Measurements from ENCODE around the gene TMUB1. TPM values are rescaled to one million over a fixed set of nuclear protein-coding genes. Genes with fewer than 3 reads are reported as not detected.

Gene TMUB1
- total and polyA plus RNA-seq, 9 of the 15 experiments (the other 6 are each of a cell fraction or from before 2014, with no cell fraction given): 0.14 to 241 (median 74.1) TPM

DNA sequence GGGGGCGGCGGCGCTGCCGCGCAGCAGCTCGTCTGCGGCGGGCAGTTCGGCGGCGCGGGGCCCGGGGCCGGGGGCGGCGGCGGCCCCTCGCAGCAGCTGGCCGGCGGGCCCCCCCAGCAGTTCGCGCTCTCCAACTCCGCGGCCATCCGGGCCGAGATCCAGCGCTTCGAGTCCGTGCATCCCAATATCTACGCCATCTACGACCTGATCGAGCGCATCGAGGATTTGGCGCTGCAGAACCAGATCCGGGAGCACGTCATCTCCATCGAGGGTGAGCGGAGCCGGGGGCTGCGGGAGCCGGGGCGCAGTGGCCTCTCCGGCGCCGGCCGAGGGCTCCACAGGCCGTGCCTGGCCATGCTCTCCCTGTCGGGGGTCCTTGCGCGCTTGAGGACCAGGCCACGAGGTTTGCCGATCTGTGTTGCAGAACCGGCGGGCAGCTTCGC is 3.5 kb upstream of the TMUB1 start:
- peak overlapping the region; percentile 67 for H3K4me3 ChIP-seq
- DNase-seq (ENCODE audit: extremely low read depth in 1 of 4, low spot score in 3 of 4): peak in 3 of 4 experiments; percentile 48 to 68 (median 50)
- peaks cover 38% of the 10 kb centered on the region for H4K20me1 ChIP-seq (replicated peaks; ENCODE audit: control insufficient read depth, insufficient read depth, low read length)
- peaks cover 43% of the 10 kb centered on the region; the same call in 2 of the 3 replicates for H3K36me3 ChIP-seq (ENCODE audit: control insufficient read depth, insufficient read depth, low read length)
- H3K9me1 ChIP-seq (ENCODE audit: control insufficient read depth, insufficient read depth, low read length): peaks cover 9% of the 10 kb centered on the region
- peaks cover 68% of the 10 kb centered on the region for H3K79me2 ChIP-seq (ENCODE audit: control insufficient read depth, insufficient read depth, low read length)
- BruUV-seq (replicated peaks): no TSS peak
- H3K4me1 ChIP-seq (replicated peaks in 1 of 2; ENCODE audit: control insufficient read depth in 2 of 2, insufficient read depth in 2 of 2, low read length in 2 of 2): peaks cover 46 to 78% of the 10 kb centered on the region in 2 experiments
- H3K9ac ChIP-seq (ENCODE audit: insufficient read depth in 1 of 2, low read depth in 2 of 2, low read length in 2 of 2): peak overlapping the region; percentile 84 to 98
- peak overlapping the region; percentile 81 for H3K27ac ChIP-seq (ENCODE audit: extremely low read depth, low read depth, low read length)
- 0 out of 2 replicates have a peak overlapping the region, but pooled peaks have one; percentile 10 for H2AFZ ChIP-seq (ENCODE audit: low read depth, low read length)
- WGBS (ENCODE audit: insufficient coverage, low coverage, missing lambda C conversion rate): under 1% methylated on average over 37 of the region's 56 CpGs
- CTCF ChIA-PET (ENCODE audit: low intra/inter-chr PET ratio): interaction anchor here (0.8 to 1.7 kb wide), 3 partner anchors 22 to 27 kb away, joined by 3 to 4 read pairs (median 4); partner anchors contain the start of gene SLC4A2
- in situ Hi-C loops (cut with MboI): no loop called here
- intact Hi-C loops (cut with micrococcal nuclease): loop anchor here (1.0 to 10.0 kb wide), 2 partner anchors 85 to 772 kb away; no protein-coding TSS in a partner anchor
- H3K4me2 ChIP-seq (ENCODE audit: insufficient read depth, low read length): peak overlapping the region; percentile 88
- no peaks in the 10 kb centered on the region for H3K27me3 ChIP-seq (ENCODE audit: control insufficient read depth in 2 of 2, insufficient read depth in 2 of 2, low read length in 2 of 2)
- no peaks in the 10 kb centered on the region for H3K9me3 ChIP-seq (replicated peaks; ENCODE audit: control insufficient read depth, insufficient read depth, low read depth, low read length)
- ATAC-seq: peak; percentile 0; the same call in 1 of the 3 replicates
- no peak for FAIRE-seq
- POLR2A ChIA-PET: interaction anchor here (0.6 to 2.2 kb wide), 5 partner anchors 9 to 70 kb away, joined by 3 to 7 read pairs (median 3); no protein-coding TSS in a partner anchor
- TF ChIP-seq ZNF511 (CRISPR knock-in tag; IDR thresholded peaks at IDR 0.05) (0 out of 2 replicates have a peak, but pooled peaks have one; percentile 49), HDAC1 (IDR thresholded peaks at IDR 0.05) (peak in 1 of 2 experiments; percentile 79; a peak in 2 of 4 replicates), FOXA1 (IDR thresholded peaks at IDR 0.05; ENCODE audit: borderline replicate concordance) (no peak), CUX1 (CRISPR knock-in tag; IDR thresholded peaks at IDR 0.05) (no peak), ETV1 (tag; conservative IDR thresholded peaks at IDR 0.05; ENCODE audit: low read depth) (peak; percentile 42; the same call in 1 of the 2 replicates), PTTG1 (tag; IDR thresholded peaks at IDR 0.05; ENCODE audit: low read depth) (no peak), PHF8 (IDR thresholded peaks at IDR 0.05; ENCODE audit: borderline replicate concordance, low read length) (peak; percentile 14; the same call in 1 of the 2 replicates), ELK3 (CRISPR knock-in tag; IDR thresholded peaks at IDR 0.05) (no peak), JUND (IDR thresholded peaks at IDR 0.05; ENCODE audit: borderline replicate concordance, low read depth, low read length) (peak; percentile 10; the same call in 1 of the 2 replicates), JUND (tag; IDR thresholded peaks at IDR 0.05; ENCODE audit: borderline replicate concordance, low read depth, low read length) (no peak)
- TF ChIP-seq, protein P1, sequence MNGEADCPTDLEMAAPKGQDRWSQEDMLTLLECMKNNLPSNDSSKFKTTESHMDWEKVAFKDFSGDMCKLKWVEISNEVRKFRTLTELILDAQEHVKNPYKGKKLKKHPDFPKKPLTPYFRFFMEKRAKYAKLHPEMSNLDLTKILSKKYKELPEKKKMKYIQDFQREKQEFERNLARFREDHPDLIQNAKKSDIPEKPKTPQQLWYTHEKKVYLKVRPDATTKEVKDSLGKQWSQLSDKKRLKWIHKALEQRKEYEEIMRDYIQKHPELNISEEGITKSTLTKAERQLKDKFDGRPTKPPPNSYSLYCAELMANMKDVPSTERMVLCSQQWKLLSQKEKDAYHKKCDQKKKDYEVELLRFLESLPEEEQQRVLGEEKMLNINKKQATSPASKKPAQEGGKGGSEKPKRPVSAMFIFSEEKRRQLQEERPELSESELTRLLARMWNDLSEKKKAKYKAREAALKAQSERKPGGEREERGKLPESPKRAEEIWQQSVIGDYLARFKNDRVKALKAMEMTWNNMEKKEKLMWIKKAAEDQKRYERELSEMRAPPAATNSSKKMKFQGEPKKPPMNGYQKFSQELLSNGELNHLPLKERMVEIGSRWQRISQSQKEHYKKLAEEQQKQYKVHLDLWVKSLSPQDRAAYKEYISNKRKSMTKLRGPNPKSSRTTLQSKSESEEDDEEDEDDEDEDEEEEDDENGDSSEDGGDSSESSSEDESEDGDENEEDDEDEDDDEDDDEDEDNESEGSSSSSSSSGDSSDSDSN (IDR thresholded peaks at IDR 0.05; ENCODE audit: borderline replicate concordance in 1 of 2, low read depth in 2 of 2, low read length in 2 of 2): no peak

Measured in K562 (cell line).